Fibroblast of the conjunctiva (primary cell): Measurements from ENCODE around the gene NEUROG1.
A peak's percentile ranks its signal among the peaks of the same experiment; 100 is the strongest.

Experiments
- DNase-seq: peaks from one replicate; pipeline ENCODE4 v3.0.0-alpha.2; 2010; ENCODE audit warnings: low read depth

Gene NEUROG1

DNA sequence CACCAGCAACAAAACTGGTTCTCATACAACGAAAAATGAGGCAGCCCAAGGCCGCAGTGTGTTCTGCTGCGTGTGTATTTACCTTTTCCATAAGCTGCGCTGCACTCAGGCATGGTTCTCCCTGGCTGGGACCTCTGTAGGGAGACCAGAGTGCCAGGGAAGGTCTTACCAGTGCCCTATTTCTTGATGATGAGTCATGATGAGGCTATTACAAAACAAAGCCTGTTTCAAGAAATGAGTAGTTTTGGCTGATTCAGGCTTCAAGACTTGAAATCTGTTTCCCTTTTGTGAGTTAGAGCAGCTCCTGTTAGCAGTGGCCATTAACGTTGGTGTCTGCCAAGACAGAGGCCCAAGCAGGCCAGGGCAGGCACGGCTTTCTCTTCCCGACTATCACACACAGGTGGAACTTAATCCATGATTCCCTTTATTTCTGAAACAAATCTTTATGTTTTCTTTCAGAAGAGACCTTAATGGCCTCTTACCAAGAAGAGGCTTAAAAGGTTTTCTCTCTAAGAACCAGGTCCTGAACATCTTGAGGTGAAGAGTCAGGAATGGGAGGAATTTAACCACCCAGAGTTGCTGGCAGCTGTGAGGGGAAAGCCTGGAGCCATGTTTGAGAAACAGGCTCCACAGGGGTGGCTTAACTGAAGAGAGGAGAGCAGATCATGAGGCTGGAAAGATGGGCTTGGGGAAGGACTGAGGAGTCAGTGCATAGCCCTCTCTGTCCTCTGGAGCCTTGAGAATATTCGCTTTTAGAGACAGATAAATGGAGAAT is 42.2 kb downstream of the NEUROG1 start:
- DNase-seq, result peak; percentile 89

DNA sequence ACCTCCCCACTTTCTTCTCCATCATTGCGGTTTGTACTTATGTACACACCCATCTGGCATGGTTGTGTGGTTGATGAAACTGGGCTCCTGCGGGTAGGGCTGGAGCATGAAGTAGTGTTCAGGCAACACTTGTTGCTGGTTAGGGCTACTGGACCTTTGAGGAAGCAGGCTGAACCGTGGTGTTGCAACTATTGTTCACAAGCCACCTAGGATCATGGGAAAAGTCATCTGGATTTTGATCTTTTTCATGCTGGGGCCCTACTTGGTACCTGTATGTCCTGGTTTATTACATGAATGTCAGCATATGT is 43.5 kb downstream of the NEUROG1 start:
- DNase-seq, result no peak

DNA sequence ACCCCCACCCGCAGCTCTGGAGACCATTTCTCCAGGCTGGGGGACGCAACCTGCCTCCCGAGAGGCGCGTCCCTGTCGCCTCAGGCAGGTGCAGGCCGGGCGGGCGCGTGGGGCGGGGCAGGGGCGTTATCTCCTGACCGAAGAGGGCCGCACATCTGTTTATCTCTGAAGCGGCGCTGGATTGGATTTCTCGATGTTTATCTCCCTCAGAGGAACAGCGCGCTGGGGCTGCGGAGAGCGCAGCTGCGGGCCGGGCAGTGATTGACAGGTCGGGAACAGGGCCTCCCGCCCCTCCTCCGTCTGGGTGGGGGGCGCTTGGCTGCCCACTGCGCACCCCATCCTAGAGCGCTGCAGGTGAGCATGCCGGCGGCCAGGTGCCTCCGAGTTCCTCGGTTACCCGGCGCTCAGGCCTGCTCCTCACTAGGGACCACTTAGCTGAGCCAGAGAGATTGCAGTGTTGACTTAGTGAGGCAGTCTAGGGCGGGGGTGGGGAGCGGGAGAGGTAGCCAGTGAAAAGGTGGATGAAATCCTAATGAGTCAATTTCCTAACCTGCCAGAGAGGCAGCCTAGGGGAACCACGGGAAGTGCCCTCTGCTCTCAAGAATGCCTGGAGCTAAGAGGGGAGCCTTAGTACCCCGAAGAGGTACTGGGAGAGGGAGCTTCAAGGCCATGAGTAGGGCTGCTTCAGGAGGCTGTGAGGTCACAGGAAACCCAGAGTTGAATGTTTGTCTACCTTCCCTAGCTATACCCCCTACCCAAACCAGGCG is 44.0 kb downstream of the NEUROG1 start:
- DNase-seq, result no peak

DNA sequence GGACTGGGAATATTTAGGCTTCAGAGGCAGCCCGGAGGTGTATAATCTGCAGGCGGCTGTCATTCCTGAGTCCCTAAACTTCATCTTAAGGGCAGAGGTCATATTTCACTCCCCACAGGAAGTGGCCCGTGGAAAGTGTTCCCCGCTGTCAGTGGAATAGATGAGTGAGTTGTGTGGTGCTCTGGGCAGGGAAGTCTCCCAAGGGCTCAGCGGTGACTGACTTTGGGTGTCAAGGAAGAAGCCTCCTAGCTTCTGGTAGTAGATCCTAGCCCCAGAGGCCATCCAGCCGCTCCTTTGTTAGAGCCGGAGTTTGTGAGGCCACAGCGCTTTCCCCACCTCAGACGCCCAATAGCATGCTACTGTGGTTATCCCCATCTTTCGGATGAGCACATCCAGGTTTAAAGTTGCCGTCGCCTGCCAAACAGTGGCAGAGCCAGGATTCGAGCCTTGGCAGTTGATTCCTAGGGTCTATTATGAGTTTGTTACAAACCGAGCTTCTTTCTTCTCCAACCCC is 44.7 kb downstream of the NEUROG1 start:
- DNase-seq, result no peak

DNA sequence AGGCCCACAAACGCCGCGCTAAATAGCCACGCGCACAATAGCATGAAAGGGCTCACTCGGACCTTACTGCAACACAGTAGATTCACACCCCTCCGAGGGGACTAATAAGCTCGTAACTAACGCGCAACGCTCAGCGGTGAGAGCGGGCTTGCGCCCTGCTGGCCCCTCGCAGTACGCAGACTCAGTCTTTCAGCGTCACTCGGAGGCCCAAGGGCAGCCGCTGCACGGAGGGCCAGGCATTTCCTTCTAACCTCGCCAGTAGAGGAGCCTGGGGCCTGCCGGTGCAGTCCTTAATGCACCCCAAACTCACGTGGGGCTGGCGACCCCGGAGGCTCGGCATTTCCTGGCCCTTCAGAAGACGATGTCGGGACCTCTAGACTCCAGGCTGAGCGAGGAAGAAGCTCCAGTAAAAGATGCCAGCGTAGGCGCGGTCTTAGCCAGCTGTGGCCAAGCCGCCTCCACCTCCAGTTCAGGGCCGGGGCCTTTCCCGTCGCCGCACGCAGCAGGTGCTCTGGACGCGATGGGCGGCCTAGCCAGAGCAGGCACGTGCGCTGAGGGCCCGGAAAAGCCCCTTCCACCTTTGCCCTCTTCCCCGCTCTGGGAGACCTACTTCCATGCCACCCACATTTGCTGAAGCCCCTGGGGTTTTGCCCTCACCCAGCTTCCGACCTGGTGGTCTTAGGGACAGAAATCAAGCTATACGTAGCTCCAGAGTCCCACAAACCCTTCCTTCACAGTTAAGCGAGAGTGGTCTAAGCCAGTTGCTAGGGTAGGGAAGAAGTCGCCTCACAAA is 45.3 kb downstream of the NEUROG1 start:
- DNase-seq, result no peak

DNA sequence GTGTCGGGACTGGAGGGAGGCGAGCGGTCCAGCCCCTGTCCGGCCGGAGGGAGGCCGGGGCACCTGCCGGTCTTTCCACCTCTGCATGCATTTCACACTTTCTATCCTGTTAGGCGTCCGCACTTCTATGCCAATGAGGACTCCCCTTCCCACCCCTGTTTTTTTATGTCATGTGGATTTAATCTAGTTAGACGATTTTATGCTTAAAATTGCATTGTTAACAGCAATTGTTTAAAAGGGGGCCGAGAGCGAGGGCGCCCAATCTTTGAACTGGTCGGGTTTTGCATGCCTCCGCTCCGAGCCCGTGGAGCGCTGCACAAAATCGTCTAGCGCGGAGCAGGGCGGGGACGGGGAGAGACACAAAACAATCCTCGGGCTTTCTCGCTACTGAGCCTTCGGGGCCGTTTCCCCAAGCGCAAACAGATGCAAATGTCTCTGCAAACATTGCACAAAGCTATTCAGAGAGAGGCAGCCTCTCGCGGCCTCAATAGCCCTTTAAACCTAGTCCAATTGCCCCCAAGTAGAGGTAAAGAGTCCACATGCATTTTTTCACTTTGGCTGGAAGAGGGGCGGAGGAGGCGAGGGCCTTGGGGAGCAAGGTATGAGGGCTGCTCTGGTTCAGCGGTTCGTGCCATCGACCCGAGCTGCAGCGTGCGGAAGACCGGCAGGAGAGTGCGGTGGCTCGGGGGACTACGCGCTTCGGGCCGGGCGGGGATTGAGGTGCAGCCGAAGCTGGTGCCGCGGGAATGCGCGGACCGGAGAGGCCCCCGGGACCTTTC is 46.1 kb downstream of the NEUROG1 start:
- DNase-seq, result no peak

DNA sequence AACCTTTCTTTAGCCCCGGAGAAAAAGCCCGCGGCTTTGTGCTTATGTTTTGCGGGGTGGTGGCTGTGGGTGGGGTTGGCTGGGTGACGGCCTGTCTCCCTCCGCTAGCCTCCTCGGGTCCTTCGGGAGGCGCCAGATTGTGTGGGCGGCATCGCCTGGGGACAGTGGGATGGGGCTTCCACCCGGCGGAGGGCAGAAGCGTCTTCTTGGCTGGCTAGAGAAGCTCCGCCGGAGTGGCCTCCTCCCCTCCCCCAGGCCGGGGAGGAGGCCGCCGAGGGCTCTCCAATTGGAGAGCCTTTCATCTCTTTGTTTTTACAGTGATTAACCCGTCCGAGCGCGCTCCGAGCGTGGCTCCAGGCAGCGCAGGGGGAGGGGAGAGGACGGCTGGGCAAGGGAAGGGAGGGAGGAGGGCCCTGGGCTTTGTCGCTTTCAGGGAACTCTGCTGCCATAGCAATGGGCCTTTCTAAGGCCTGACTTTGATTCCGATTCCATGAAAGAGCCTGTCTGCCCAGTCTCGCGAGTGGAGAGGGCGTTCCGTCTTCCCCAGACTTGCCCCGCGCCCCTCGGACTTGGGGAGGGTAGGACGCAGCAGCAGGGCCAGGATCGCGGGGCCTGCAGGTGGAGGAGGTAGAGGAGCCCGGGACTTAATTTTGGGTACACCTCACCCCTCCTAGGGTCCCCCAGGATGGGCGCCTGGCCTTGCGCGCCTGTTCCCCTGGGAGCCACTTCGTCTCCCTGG is 46.9 kb downstream of the NEUROG1 start:
- peak; percentile 49 for DNase-seq

DNA sequence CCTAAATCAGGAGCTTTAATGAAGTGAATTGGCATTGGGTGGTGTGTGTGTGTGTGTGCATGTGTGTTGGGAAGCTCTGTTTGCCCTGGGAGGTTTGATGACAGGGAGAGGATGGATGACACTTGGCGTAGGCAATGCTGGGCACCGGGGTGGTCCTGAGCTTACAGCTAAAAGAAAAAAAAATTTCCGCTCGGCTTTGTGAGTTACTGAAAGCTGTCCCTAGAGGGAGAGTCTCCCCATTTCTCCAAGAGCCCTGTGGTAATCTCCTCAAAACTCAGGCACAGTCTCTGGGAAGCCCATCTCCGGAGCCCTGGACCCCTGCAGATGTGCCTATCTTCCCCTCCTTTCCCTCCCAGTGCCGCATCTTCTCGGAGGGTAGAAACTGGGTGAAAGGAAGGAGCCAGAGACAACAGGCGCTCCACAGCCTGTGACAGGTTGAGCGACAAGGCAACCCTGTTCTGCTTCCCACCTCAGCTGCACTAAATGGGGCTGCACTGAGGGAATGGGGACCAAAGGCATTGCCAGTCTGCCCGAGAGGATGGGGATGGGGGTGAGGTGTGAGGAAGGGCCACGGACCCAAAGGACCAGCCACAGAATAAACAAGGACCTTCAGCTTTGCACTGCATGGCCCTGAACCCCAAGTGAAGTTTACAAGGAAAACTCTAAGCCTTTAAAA is 47.8 kb downstream of the NEUROG1 start:
- DNase-seq, result no peak

DNA sequence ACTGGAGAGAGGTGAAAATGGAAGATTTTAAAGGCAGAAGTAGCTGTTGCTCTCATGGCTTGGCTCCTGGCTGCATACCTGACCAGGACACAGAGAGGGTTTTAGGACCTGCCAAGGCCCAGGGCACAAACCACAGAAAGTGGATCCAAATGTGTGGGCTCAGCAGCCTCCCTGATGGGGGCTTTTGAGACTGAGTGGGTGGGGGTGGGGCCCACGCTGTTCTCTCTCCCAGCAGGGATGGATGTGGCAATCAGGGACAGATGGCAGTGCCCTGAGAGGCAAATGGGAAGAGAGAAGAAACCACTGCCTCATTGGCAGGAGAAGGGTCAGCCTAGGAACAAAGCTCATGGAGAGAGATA is 48.7 kb downstream of the NEUROG1 start:
- DNase-seq, result no peak

DNA sequence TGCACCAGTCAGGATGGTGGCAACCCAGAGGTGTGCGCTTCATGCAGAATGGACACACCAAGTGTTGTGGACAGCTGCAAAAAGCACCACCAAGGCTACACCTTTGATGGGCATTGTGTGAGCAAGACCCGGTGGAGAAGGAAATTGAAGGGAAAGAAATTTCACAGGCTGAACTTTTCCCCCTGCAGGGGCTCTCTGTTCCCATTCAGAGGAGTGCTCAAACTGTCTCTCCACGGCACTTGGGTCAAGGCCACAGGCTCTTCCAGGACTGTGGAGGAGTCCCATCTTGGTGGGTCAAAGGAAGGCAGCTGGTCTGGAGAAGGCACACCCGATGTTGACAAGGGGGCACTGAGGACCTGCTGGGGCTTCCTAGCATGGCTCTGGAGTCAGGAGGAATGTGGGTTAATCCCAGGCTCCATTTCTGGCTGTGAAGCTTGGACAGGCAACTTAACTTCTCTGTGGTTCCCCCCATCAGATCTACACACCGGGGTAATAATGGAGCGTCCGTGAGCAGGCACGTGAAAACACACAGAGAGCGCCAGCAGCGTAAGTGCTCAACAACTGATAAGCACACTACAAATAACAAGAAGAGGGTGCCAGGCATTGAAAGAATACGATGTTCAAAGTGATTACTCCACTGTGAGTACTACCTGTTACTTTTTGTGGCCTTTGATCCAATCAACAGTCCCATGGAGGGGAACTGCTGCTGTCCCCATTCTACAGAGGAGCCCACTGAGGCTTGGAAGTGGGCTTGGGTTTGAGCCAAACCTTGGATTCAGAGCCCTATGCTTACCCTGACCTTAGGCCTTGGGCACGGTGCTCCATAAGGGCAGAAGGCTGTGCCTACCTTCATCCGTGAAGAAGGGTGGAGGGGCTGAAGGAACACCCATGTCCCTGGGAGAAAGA is 49.4 kb downstream of the NEUROG1 start:
- no peak for DNase-seq

DNA sequence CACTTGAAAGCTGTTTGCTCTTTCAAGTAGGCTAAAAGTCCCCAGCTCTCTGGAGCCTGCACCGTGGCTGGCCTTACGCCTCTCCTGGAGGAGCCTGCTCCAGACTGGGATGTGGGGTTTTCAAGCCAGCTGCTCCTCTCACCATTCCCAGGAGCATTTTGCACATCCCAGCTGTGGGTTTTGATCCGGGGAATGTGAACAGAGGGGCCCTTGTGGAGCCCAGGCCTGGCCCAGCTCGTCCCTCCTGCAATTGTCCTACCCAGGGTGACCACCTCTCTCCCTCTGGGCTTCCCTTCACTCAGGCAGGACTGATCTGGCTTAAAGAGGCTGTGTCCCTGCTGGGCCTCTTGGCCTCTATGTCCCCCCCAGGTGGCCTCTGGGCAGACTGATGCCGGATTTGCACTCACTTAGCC is 51.1 kb downstream of the NEUROG1 start:
- no peak for DNase-seq
